ENCODE measurements around the gene ABR.

The ABR gene

DNA sequence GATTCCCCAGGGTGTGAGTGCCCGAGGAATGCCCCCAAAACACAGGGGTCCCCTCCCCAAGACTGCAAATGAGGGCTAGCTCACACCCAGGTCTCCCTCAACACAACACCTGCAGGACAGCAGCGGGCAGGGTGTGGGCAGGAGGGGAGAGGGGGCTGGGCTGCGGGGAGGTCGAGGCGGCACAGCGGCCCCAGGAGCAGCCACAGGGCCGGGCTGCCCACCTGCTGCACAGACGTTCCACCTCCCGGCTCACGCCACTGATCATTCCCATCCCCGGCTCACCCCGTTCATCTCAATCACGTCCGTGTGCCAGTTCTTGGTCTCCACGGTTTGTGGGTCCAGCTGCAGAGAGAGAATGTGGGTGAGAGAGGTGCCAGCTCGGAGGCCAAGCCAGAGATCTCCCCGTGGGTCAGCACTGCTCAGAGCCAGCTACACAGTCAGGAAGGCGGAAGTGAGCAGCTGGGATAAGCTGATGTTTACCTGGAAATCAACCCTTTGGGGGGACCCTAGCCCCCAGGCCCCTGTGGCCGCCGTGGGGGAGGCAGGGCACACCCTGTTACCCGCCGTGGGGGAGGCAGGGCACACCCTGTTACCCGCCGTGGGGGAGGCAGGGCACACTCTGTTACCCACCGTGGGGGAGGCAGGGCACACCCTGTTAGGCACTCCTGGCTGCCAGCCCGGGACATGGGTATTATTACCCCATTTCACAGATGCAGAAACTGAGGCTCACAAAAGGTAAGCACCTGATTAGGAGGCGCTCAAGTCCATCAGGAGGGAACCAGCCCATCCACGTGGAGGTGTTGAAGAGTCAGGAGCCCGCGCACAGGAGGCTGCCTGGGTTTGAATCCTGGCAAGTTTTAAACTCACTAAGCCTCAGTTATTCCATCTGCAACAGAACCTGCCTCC lies 166.7 kb downstream of the ABR start:
- CTCF ChIA-PET, result no interaction called here
- no peak overlapping the region for H3K4me3 ChIP-seq (ENCODE audit: control insufficient read depth in 1 of 7, extremely low read depth in 1 of 7, insufficient read depth in 4 of 7, low read depth in 2 of 7, low read length in 6 of 7)
- no peak overlapping the region for H3K27ac ChIP-seq (ENCODE audit: insufficient read depth in 1 of 2, low read depth in 1 of 2, low read length in 2 of 2, poor library complexity in 1 of 2, severe bottlenecking in 2 of 2)
- 96% methylated on average over 28 of the region's 30 CpGs for WGBS (ENCODE audit: insufficient coverage)
- H3K36me3 ChIP-seq (ENCODE audit: control insufficient read depth in 4 of 4, insufficient read depth in 4 of 4, low read length in 3 of 4), result peaks cover 0 to 52% (median 23%) of the 10 kb centered on the region in 4 experiments
- H3K27me3 ChIP-seq (replicated peaks in 2 of 5; ENCODE audit: control insufficient read depth in 4 of 5, insufficient read depth in 5 of 5, low read length in 4 of 5), result no peaks in the 10 kb centered on the region
- no peak for DNase-seq
- no peaks in the 10 kb centered on the region for H3K4me1 ChIP-seq (ENCODE audit: control extremely low read depth in 1 of 4, control insufficient read depth in 4 of 4, insufficient read depth in 4 of 4, low read length in 3 of 4)
- no peaks in the 10 kb centered on the region for H3K9me3 ChIP-seq (ENCODE audit: control extremely low read depth in 1 of 5, control insufficient read depth in 4 of 5, insufficient read depth in 2 of 5, low read depth in 1 of 5, low read length in 4 of 5)
- POLR2A ChIA-PET, result no interaction called here

DNA sequence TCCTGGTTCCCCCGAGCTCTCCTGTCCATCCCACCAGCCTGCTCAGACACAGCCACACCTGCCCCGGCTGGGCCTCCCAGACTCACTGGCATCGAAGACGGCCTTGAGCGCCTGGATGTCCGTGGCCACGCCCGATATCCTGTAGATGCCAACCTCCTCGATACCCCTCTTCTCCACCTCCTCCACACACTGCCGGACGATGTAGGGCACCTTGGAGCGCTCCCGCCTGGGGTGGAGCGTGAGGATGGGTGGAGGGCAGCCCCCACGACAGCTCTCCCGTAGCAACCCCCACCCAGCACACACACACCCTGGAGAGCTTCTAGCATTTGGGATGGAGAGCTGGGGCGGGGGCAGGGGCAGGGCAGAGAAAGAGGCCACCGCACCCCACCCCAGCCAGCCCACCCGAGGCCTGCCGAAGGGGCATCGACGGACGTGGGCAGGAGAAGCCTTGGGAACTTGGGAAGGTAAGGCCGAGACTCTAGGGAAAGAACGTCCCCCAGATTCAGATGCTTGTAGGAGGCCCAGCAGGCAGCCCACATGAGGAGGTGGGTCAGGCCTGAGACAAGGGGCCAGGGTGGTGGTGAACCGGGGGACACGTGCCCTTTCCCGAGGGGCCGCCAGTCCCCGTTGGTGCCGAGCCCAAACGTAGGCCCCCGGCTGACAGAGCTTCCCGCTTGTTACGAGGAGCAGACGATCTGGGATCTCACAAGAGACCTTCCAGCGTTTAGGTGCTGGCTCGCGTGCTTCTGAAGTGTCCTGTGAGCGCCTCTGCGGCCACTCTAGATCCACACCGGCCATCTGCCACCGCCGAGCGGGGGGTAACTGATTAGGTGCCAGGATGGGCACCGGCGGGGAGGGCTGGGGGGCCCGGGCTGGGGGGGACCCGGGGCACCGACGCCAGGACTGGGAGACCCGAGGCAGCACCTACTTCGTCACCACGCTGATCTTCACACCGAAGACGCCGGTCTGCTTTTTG lies 167.7 kb downstream of the ABR start:
- 97% methylated on average over 43 of the region's 57 CpGs for WGBS (ENCODE audit: insufficient coverage)
- no peaks in the 10 kb centered on the region for H3K9me3 ChIP-seq (ENCODE audit: control extremely low read depth in 1 of 5, control insufficient read depth in 4 of 5, insufficient read depth in 2 of 5, low read depth in 1 of 5, low read length in 4 of 5)
- ChIA-PET CTCF (interaction anchor here (0.7 to 1.4 kb wide), 2 partner anchors 13 to 43 kb away, joined by 3 read pairs; no protein-coding TSS in a partner anchor), POLR2A (no interaction called here)
- DNase-seq, result no peak
- peaks cover 0 to 62% (median 29%) of the 10 kb centered on the region in 4 experiments for H3K36me3 ChIP-seq (ENCODE audit: control insufficient read depth in 4 of 4, insufficient read depth in 4 of 4, low read length in 3 of 4)
- no peak overlapping the region for H3K27ac ChIP-seq (ENCODE audit: insufficient read depth in 1 of 2, low read depth in 1 of 2, low read length in 2 of 2, poor library complexity in 1 of 2, severe bottlenecking in 2 of 2)
- H3K4me3 ChIP-seq (ENCODE audit: control insufficient read depth in 1 of 7, extremely low read depth in 1 of 7, insufficient read depth in 4 of 7, low read depth in 2 of 7, low read length in 6 of 7), result no peak overlapping the region
- H3K27me3 ChIP-seq (replicated peaks in 2 of 5; ENCODE audit: control insufficient read depth in 4 of 5, insufficient read depth in 5 of 5, low read length in 4 of 5), result no peaks in the 10 kb centered on the region
- no peaks in the 10 kb centered on the region for H3K4me1 ChIP-seq (ENCODE audit: control extremely low read depth in 1 of 4, control insufficient read depth in 4 of 4, insufficient read depth in 4 of 4, low read length in 3 of 4)

DNA sequence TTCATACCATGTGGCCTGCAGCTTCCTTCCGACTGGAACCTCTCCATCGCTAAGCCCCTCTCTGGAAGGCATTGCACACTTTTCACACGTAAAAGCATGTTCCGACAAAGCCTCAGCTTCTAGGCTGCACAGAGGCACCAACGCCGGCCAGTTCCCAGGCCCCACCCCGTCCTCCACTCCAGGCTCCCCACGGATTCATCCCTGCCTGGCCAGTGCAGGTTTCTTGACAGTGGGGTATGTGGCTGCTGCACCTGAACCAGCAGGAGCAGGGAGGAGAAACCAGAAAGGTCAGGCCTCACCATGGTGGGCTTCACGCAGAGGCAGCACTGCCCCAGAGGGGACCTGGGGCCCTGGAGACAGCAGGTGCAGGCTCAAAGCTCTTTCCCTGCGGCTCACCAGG lies 168.6 kb downstream of the ABR start:
- 96% methylated on average over 6 of the region's 10 CpGs for WGBS (ENCODE audit: insufficient coverage)

GRCh38 chr17:1010586-1010985 lies 169.2 kb downstream of the ABR start:
- CTCF ChIA-PET, result interaction anchor here (1.4 kb wide), 1 partner anchor 45 kb away, joined by 3 read pairs; no protein-coding TSS in a partner anchor
- H3K27ac ChIP-seq (ENCODE audit: insufficient read depth in 1 of 2, low read depth in 1 of 2, low read length in 2 of 2, poor library complexity in 1 of 2, severe bottlenecking in 2 of 2), result no peak overlapping the region
- no peak overlapping the region for H3K4me3 ChIP-seq (ENCODE audit: control insufficient read depth in 1 of 7, extremely low read depth in 1 of 7, insufficient read depth in 4 of 7, low read depth in 2 of 7, low read length in 6 of 7)
- H3K4me1 ChIP-seq (ENCODE audit: control extremely low read depth in 1 of 4, control insufficient read depth in 4 of 4, insufficient read depth in 4 of 4, low read length in 3 of 4), result peaks cover 0 to 10% (median 4%) of the 10 kb centered on the region in 4 experiments
- no peaks in the 10 kb centered on the region for H3K27me3 ChIP-seq (replicated peaks in 2 of 5; ENCODE audit: control insufficient read depth in 4 of 5, insufficient read depth in 5 of 5, low read length in 4 of 5)
- POLR2A ChIA-PET, result no interaction called here
- 93% methylated on average over 14 of the region's 14 CpGs for WGBS (ENCODE audit: insufficient coverage)
- DNase-seq, result no peak
- H3K9me3 ChIP-seq (ENCODE audit: control extremely low read depth in 1 of 5, control insufficient read depth in 4 of 5, insufficient read depth in 2 of 5, low read depth in 1 of 5, low read length in 4 of 5), result no peaks in the 10 kb centered on the region
- peaks cover 0 to 72% (median 30%) of the 10 kb centered on the region in 4 experiments for H3K36me3 ChIP-seq (ENCODE audit: control insufficient read depth in 4 of 4, insufficient read depth in 4 of 4, low read length in 3 of 4)

More for the DNA sequence above, 168.6 kb downstream of the ABR start:
- Histone ChIP-seq H3K4me3 (ENCODE audit: control insufficient read depth in 1 of 7, extremely low read depth in 1 of 7, insufficient read depth in 4 of 7, low read depth in 2 of 7, low read length in 6 of 7) (no peak overlapping the region), H3K4me1 (ENCODE audit: control extremely low read depth in 1 of 4, control insufficient read depth in 4 of 4, insufficient read depth in 4 of 4, low read length in 3 of 4) (peaks cover 0 to 4% (median 2%) of the 10 kb centered on the region in 4 experiments), H3K27me3 (replicated peaks in 2 of 5; ENCODE audit: control insufficient read depth in 4 of 5, insufficient read depth in 5 of 5, low read length in 4 of 5) (no peaks in the 10 kb centered on the region), H3K27ac (ENCODE audit: insufficient read depth in 1 of 2, low read depth in 1 of 2, low read length in 2 of 2, poor library complexity in 1 of 2, severe bottlenecking in 2 of 2) (no peak overlapping the region), H3K36me3 (ENCODE audit: control insufficient read depth in 4 of 4, insufficient read depth in 4 of 4, low read length in 3 of 4) (peaks cover 0 to 66% (median 30%) of the 10 kb centered on the region in 4 experiments), H3K9me3 (ENCODE audit: control extremely low read depth in 1 of 5, control insufficient read depth in 4 of 5, insufficient read depth in 2 of 5, low read depth in 1 of 5, low read length in 4 of 5) (no peaks in the 10 kb centered on the region)
- ChIA-PET CTCF (interaction anchor here (1.4 kb wide), 1 partner anchor 44 kb away, joined by 3 read pairs; no protein-coding TSS in a partner anchor), POLR2A (no interaction called here)
- DNase-seq, result no peak

DNA sequence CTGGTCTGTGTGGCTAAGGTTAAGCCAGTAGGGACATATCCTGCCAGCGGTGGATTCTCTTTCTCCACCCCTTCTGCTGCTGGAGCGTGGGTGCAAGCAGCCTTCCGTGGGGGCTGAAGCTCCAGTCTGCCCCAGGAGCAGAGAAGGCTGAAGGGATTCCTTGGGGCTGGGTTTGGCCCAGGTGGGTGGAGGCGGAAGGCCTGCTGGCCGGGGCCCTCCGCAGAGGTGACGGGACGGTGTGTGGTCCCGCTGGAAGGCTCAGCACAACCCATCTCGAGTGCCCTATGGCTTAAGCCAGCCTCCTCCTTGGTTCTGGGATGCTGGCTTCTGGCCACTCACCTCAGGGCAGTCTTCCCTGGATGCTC lies 169.7 kb downstream of the ABR start:
- WGBS (ENCODE audit: insufficient coverage), result 96% methylated on average over 9 of the region's 10 CpGs
- no peak overlapping the region for H3K27ac ChIP-seq (ENCODE audit: insufficient read depth in 1 of 2, low read depth in 1 of 2, low read length in 2 of 2, poor library complexity in 1 of 2, severe bottlenecking in 2 of 2)
- H3K9me3 ChIP-seq (ENCODE audit: control extremely low read depth in 1 of 5, control insufficient read depth in 4 of 5, insufficient read depth in 2 of 5, low read depth in 1 of 5, low read length in 4 of 5), result no peaks in the 10 kb centered on the region
- H3K4me3 ChIP-seq (ENCODE audit: control insufficient read depth in 1 of 7, extremely low read depth in 1 of 7, insufficient read depth in 4 of 7, low read depth in 2 of 7, low read length in 6 of 7), result no peak overlapping the region
- peaks cover 0 to 77% (median 30%) of the 10 kb centered on the region in 4 experiments for H3K36me3 ChIP-seq (ENCODE audit: control insufficient read depth in 4 of 4, insufficient read depth in 4 of 4, low read length in 3 of 4)
- POLR2A ChIA-PET, result no interaction called here
- CTCF ChIA-PET, result no interaction called here
- H3K27me3 ChIP-seq (replicated peaks in 2 of 5; ENCODE audit: control insufficient read depth in 4 of 5, insufficient read depth in 5 of 5, low read length in 4 of 5), result no peaks in the 10 kb centered on the region
- DNase-seq, result no peak
- H3K4me1 ChIP-seq (ENCODE audit: control extremely low read depth in 1 of 4, control insufficient read depth in 4 of 4, insufficient read depth in 4 of 4, low read length in 3 of 4), result peaks cover 0 to 15% (median 7%) of the 10 kb centered on the region in 4 experiments

GRCh38 chr17:1009229-1010085 lies 170.3 kb downstream of the ABR start:
- CTCF ChIA-PET, result no interaction called here
- POLR2A ChIA-PET, result no interaction called here
- no peak for DNase-seq
- no peaks in the 10 kb centered on the region for H3K27me3 ChIP-seq (replicated peaks in 2 of 5; ENCODE audit: control insufficient read depth in 4 of 5, insufficient read depth in 5 of 5, low read length in 4 of 5)
- H3K4me1 ChIP-seq (ENCODE audit: control extremely low read depth in 1 of 4, control insufficient read depth in 4 of 4, insufficient read depth in 4 of 4, low read length in 3 of 4), result peaks cover 0 to 21% (median 11%) of the 10 kb centered on the region in 4 experiments
- peaks cover 0 to 83% (median 30%) of the 10 kb centered on the region in 4 experiments for H3K36me3 ChIP-seq (ENCODE audit: control insufficient read depth in 4 of 4, insufficient read depth in 4 of 4, low read length in 3 of 4)
- no peaks in the 10 kb centered on the region for H3K9me3 ChIP-seq (ENCODE audit: control extremely low read depth in 1 of 5, control insufficient read depth in 4 of 5, insufficient read depth in 2 of 5, low read depth in 1 of 5, low read length in 4 of 5)
- no peak overlapping the region for H3K4me3 ChIP-seq (ENCODE audit: control insufficient read depth in 1 of 7, extremely low read depth in 1 of 7, insufficient read depth in 4 of 7, low read depth in 2 of 7, low read length in 6 of 7)
- no peak overlapping the region for H3K27ac ChIP-seq (ENCODE audit: insufficient read depth in 1 of 2, low read depth in 1 of 2, low read length in 2 of 2, poor library complexity in 1 of 2, severe bottlenecking in 2 of 2)
- WGBS (ENCODE audit: insufficient coverage), result 95% methylated on average over 12 of the region's 19 CpGs
